HFF-Myc (cell line): ENCODE measurements around the gene SCGB3A2.

Experiments used
- DNase-seq: peaks from one replicate; pipeline ENCODE4 v3.0.0-alpha.2; 2011; ENCODE audit warnings: low read depth; ENCODE audit errors: extremely low read depth
- H3K4me3 ChIP-seq: replicated peaks from 2 replicates; pipeline ENCODE4 v1.5.1; 2011; ENCODE audit warnings: low read depth, mild to moderate bottlenecking, control low read depth, low read length
- CTCF ChIP-seq: IDR thresholded peaks from 2 replicates; pipeline ENCODE4 v1.5.1; 2012; ENCODE audit warnings: mild to moderate bottlenecking, low read depth, low read length, control low read depth; ENCODE audit errors: missing control alignments

SCGB3A2 gene

GRCh38 chr5:147876141-147876540 lies 2.4 kb upstream of the SCGB3A2 start:
- no peak overlapping the region for H3K4me3 ChIP-seq
- DNase-seq, result no peak
- no peak for TF ChIP-seq CTCF

- DNase-seq, result no peak
- no peak overlapping the region for H3K4me3 ChIP-seq
- TF ChIP-seq CTCF, result no peak
Measured at GRCh38 chr5:147876626-147877025, 1.9 kb upstream of the SCGB3A2 start.

GRCh38 chr5:147879784-147880183 lies 1.3 kb downstream of the SCGB3A2 start:
- no peak for TF ChIP-seq CTCF
- H3K4me3 ChIP-seq, result no peak overlapping the region
- DNase-seq, result no peak

- DNase-seq, result no peak
- no peak for TF ChIP-seq CTCF
Measured at GRCh38 chr5:147880487-147880886, 2.0 kb downstream of the SCGB3A2 start.

GRCh38 chr5:147882586-147883313 lies 4.2 kb downstream of the SCGB3A2 start:
- TF ChIP-seq CTCF, result no peak
- no peak overlapping the region for H3K4me3 ChIP-seq
- no peak for DNase-seq

More at GRCh38 chr5:147880487-147880886, 2.0 kb downstream of the SCGB3A2 start:
- no peak overlapping the region for H3K4me3 ChIP-seq

- TF ChIP-seq CTCF, result peak; percentile 38
- no peak overlapping the region for H3K4me3 ChIP-seq
- DNase-seq, result no peak
Measured at GRCh38 chr5:147887026-147887627, 8.6 kb downstream of the SCGB3A2 start.
